ENCODE measurements around the gene PRR20G. TPM values are rescaled to one million over a fixed set of nuclear protein-coding genes. Genes with fewer than 3 reads are reported as not detected.

The PRR20G gene
- total and polyA plus RNA-seq, 2 donors (not counting 3 experiments of a cell fraction or from before 2014, with no cell fraction given), result not detected

- BruUV-seq (replicated peaks), result no TSS peak
- CTCF ChIA-PET, result no interaction called here
- TF ChIP-seq GATA2 (IDR thresholded peaks at IDR 0.05; ENCODE audit: insufficient read depth, insufficient read length, low read depth, low read length) (no peak), MYC (IDR thresholded peaks at IDR 0.05; ENCODE audit: low read depth, low read length) (no peak), POLR2A (IDR thresholded peaks at IDR 0.05; ENCODE audit: low read depth, low read length) (no peak), EZH2 (IDR thresholded peaks at IDR 0.05; ENCODE audit: borderline replicate concordance, low read depth, low read length, severe bottlenecking) (no peak), POLR2AphosphoS5 (IDR thresholded peaks at IDR 0.05; ENCODE audit: insufficient read depth, low read depth, low read length) (no peak), FOS (IDR thresholded peaks at IDR 0.05; ENCODE audit: borderline replicate concordance, insufficient read depth, low read length) (no peak), CTCF (IDR thresholded peaks at IDR 0.05; ENCODE audit: extremely low read depth in 1 of 2, insufficient read depth in 1 of 2, low read depth in 1 of 2, low read length in 2 of 2) (no peak), JUN (IDR thresholded peaks at IDR 0.05; ENCODE audit: borderline replicate concordance, insufficient read depth, insufficient read length, low read depth) (no peak)
- TF ChIP-seq, protein P1, sequence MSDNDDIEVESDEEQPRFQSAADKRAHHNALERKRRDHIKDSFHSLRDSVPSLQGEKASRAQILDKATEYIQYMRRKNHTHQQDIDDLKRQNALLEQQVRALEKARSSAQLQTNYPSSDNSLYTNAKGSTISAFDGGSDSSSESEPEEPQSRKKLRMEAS (IDR thresholded peaks at IDR 0.05; ENCODE audit: insufficient read depth, insufficient read length), result no peak
- dilution Hi-C loops (cut with MboI; ENCODE audit: extremely low pct_ligation_motif_present, low sequenced_read_pairs), result no loop called here
- POLR2A ChIA-PET, result no interaction called here
- DNase-seq (ENCODE audit: low read depth, low spot score) (no peak), FAIRE-seq (no peak)
- no peaks in the 10 kb centered on the region for H4K20me1 ChIP-seq (replicated peaks; ENCODE audit: control insufficient read depth, extremely low read depth, insufficient read depth, low read length)
- no peak overlapping the region for H3K4me3 ChIP-seq (replicated peaks in 1 of 3; ENCODE audit: insufficient read depth in 1 of 3, low read depth in 1 of 3, low read length in 3 of 3)
- no peaks in the 10 kb centered on the region for H3K9me1 ChIP-seq (replicated peaks; ENCODE audit: control insufficient read depth, extremely low read depth, insufficient read depth, low read length)
- no peaks in the 10 kb centered on the region for H3K4me1 ChIP-seq (ENCODE audit: control insufficient read depth, extremely low read depth, insufficient read depth, low read length)
- no peaks in the 10 kb centered on the region for H3K79me2 ChIP-seq (ENCODE audit: control insufficient read depth, insufficient read depth, low read length)
- no peaks in the 10 kb centered on the region for H3K9me3 ChIP-seq (replicated peaks; ENCODE audit: control insufficient read depth, insufficient read depth, low read length)
- no peaks in the 10 kb centered on the region for H3K36me3 ChIP-seq (ENCODE audit: control insufficient read depth in 2 of 2, extremely low read depth in 1 of 2, insufficient read depth in 2 of 2, low read length in 2 of 2)
- H3K27ac ChIP-seq (ENCODE audit: insufficient read depth, low read depth, low read length), result no peak overlapping the region
- H2AFZ ChIP-seq (ENCODE audit: low read depth, low read length), result no peak overlapping the region
- no peak overlapping the region for H3K9ac ChIP-seq (replicated peaks; ENCODE audit: extremely low read depth, insufficient read depth, low read length)
- no peaks in the 10 kb centered on the region for H3K27me3 ChIP-seq (ENCODE audit: control insufficient read depth in 2 of 2, insufficient read depth in 2 of 2, low read length in 2 of 2)
- no peak overlapping the region for H3K4me2 ChIP-seq (ENCODE audit: insufficient read depth, low read length)
- intact Hi-C loops (cut with micrococcal nuclease), result no loop called here
Measured at GRCh38 chr3:127276396-127276795, 11.4 kb downstream of the PRR20G start.
